CD4-positive, CD25-positive, alpha-beta regulatory T cell (primary cell): Measurements from ENCODE around the gene PREPL. TPM values are rescaled to one million over a fixed set of nuclear protein-coding genes. Genes with fewer than 3 reads are reported as not detected.

Source experiments
- polyA plus RNA-seq, 4 donors: library from polyadenylated mRNA; unstranded; fragments of 300-500 nt; fragmentation: Illumina TruSeq; gene quantifications; one replicate each; pipeline ENCODE4 v1.2.3, GENCODE V29; 2021
- total RNA-seq: library from RNA; stranded (reverse); gene quantifications from one replicate; pipeline ENCODE4 v1.2.3, GENCODE V29; 2022

The PREPL gene
- total and polyA plus RNA-seq, 5 donors from 2014 or later, result 12.9 to 24.5 (median 21.8) TPM

Other genes starting within 250 kb of the PREPL start
- 91.8 TPM for gene PPM1B, start 192.6 kb downstream of the PREPL start, total RNA-seq
- 10 to 100 TPM; 48.9 to 62.6 (median 58.2) TPM for gene PPM1B, start 192.6 kb downstream of the PREPL start, polyA plus RNA-seq
- 0.47 TPM for gene SLC3A1, start 86.0 kb downstream of the PREPL start, total RNA-seq
- under 1 TPM in 3 of 4 donors, not detected in 1; 0.40 to 0.57 (median 0.44) TPM for gene SLC3A1, start 86.0 kb downstream of the PREPL start, polyA plus RNA-seq
- gene CAMKMT, start 453 bp upstream of the PREPL start, total RNA-seq, result 27.6 TPM
- 10 to 100 TPM; 17.6 to 20.1 (median 19.4) TPM for gene CAMKMT, start 453 bp upstream of the PREPL start, polyA plus RNA-seq